ENCODE results near the gene CD48. TPM values are rescaled to one million over a fixed set of nuclear protein-coding genes. Genes with fewer than 3 reads are reported as not detected.

Gene CD48
- total RNA-seq, 1 donor, result not detected

DNA sequence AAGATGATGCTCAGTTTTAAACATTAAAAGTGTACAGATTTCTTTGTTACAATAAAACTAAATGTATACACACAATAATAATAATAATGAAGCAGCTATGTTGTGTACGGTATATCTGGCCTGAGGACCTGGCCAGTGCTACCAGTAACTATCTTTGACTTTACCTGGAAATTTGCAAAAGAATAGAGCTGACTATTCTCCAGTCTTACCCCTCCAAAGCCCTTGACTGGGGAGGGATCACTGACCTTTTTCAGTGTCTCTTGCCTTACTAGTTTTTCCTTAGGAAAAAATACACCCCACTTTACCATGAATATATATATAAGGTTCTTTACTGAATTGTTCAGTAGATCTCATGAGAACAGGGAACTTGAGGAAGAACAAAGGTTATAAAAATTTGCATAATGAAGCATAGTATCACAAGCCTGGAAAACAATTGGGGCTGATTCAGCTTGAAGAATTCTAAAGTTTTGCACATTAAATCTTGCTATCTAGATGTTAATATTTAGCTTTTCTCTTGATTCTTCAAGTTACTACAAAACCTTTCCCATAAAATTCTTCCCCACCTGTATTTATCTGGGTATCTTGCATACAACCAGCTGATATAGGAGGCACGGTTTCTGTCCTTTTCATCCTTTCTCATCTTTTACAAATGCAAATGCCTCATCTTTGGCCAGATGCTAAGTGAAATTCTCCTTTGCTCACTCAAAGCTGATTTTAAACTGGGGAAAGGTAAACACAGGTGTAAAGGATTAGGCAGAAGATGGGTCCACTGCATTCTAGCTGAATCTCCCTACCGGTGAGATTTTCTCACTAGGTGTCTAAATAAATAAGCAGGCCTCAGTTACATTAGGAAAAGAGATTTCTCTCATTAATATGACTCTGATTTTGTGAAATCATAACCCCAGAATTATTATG, 39.8 kb downstream of the CD48 start:
- H3K4me3 ChIP-seq (ENCODE audit: low read depth, low read length), result no peak overlapping the region
- TF ChIP-seq CTCF (IDR thresholded peaks at IDR 0.05; ENCODE audit: insufficient read depth, low read depth, low read length), result no peak
- DNase-seq (ENCODE audit: low read depth), result no peak

DNA sequence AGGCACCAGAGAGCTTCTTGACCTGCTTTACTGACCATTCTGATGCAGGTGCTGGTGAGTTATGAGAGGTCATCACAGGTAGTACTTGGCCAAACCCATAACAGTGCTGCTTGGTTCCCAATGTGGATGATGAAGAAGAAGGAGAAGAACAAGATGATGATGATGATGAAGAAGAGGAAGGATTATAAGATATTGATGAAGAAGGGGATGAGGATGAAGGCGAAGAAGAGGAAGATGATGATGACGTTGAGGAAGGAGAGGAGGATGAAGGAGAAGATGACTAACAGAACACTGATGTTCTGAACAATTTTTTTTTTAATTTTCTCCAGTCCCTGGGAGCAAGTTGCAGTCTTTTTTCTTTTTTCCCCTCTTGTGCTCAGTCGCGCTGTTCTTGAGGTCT, 40.9 kb downstream of the CD48 start:
- no peak for DNase-seq (ENCODE audit: low read depth)
- no peak for TF ChIP-seq CTCF (IDR thresholded peaks at IDR 0.05; ENCODE audit: insufficient read depth, low read depth, low read length)
- no peak overlapping the region for H3K4me3 ChIP-seq (ENCODE audit: low read depth, low read length)

DNA sequence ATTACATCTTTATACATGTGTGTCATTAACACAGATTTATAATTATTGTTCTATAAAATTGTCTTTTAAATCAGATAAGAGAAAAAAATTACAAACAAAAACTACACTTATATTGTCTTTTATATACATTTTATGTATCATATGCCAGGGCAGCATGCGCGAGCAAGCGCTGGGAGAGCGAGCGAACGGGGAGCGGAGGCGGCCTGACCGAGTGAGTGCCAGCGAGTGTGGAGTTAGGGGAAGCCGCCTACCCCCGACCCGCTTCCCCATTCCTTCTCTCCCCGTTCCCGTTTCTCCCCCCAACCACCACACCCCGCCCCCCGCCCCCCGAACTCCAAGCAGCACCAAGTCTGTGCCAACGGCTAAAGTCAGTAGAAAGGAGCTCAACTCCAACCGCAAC, 41.8 kb downstream of the CD48 start:
- no peak for TF ChIP-seq CTCF (IDR thresholded peaks at IDR 0.05; ENCODE audit: insufficient read depth, low read depth, low read length)
- no peak for DNase-seq (ENCODE audit: low read depth)
- no peak overlapping the region for H3K4me3 ChIP-seq (ENCODE audit: low read depth, low read length)

DNA sequence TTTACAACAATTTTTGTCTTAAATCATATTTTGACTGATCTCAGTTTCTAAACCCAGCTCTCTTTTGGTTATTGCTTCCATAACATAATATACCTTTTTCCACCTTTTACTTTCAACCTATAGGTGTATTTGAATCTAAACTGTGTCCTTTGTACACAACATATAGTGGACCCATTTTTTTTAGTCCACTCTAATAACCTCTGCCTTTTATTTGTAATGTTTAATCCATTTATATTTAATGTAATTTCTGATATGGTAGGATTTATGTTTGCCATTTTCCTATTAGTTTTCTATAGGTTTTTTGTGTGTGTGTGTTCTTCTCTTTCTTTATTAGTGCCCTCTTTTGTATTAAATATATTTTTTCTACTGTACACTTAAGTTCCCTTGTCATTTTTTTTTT, 42.3 kb downstream of the CD48 start:
- no peak for TF ChIP-seq CTCF (IDR thresholded peaks at IDR 0.05; ENCODE audit: insufficient read depth, low read depth, low read length)
- no peak for DNase-seq (ENCODE audit: low read depth)

DNA sequence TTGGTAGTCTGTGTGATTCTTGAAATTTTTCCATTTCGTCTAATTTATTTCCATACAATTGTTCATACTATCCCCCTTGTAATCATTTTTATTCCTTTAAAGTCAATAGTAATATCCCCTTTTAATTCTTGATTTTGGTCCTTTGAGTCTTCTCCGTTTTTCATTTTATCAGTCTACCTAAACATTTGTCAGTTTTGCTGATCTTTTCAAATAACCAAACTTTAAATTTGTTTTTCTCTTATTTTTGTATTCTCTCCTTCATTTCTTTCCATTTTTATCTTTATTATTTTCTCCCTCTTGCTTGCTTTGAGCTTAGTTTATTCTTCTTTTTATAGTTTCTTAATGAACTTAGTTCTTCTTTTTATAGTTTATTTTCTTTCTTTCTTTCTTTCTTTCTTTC, 43.7 kb downstream of the CD48 start:
- no peak overlapping the region for H3K4me3 ChIP-seq (ENCODE audit: low read depth, low read length)
- DNase-seq (ENCODE audit: low read depth), result no peak
- TF ChIP-seq CTCF (IDR thresholded peaks at IDR 0.05; ENCODE audit: insufficient read depth, low read depth, low read length), result no peak

More for the DNA sequence above, 42.3 kb downstream of the CD48 start:
- no peak overlapping the region for H3K4me3 ChIP-seq (ENCODE audit: low read depth, low read length)

DNA sequence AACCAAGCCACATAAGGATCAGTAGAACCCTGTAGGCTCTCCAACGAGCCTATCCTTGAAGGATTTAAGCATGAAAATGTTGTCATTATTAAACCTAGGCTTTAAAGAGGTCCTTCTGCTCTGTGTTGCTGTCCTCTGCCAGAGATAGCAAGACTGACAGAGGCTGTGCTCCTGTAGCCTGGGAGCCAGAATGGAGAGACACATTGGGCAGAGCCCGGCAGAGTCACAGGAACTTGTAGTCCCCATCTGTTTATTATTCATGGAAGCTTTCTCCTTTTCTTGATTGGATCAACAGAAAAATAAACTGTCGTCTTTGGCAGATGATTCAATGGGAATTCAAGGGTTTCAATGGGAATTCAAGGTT, 45.6 kb downstream of the CD48 start:
- no peak for DNase-seq (ENCODE audit: low read depth)
- TF ChIP-seq CTCF (IDR thresholded peaks at IDR 0.05; ENCODE audit: insufficient read depth, low read depth, low read length), result no peak
- H3K4me3 ChIP-seq (ENCODE audit: low read depth, low read length), result no peak overlapping the region
